ENCODE data around the gene ESRRB. TPM values are rescaled to one million over a fixed set of nuclear protein-coding genes. Genes with fewer than 3 reads are reported as not detected.

Gene ESRRB
- total RNA-seq, 1 experiment from 2014 or later, result 0.04 TPM

GRCh38 chr14:76450476-76450875 is 74.5 kb downstream of the ESRRB start:
- DNase-seq (ENCODE audit: low spot score), result no peak

GRCh38 chr14:76456200-76456599 is 80.3 kb downstream of the ESRRB start:
- peak; percentile 41 for DNase-seq (ENCODE audit: low spot score)

GRCh38 chr14:76456891-76457586 is 81.1 kb downstream of the ESRRB start:
- no peak for DNase-seq (ENCODE audit: low spot score)

- DNase-seq (ENCODE audit: low spot score), result no peak
These were observed 81.9 kb downstream of the ESRRB start for GRCh38 chr14:76457841-76458240.

DNA sequence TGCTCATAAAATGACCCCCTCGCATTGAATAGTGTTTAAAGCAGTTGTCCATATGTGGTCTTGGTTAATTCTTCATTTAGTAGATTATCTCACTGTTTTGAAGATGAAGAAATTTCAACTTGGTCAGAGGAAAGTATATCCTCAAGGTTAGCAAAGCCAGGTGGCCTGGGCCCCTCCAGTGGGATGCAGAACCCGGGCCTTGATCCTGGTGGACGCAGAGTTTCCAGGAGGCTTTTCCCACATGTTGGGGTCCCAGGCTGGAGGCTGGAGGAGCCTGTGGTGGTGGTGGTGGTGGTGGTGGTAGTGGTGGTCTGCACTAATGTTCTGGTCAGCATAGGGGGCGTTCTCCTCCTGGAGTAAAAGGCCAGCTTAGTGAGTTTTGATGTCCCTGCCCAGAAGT is 85.9 kb downstream of the ESRRB start:
- DNase-seq (ENCODE audit: low spot score), result no peak

DNA sequence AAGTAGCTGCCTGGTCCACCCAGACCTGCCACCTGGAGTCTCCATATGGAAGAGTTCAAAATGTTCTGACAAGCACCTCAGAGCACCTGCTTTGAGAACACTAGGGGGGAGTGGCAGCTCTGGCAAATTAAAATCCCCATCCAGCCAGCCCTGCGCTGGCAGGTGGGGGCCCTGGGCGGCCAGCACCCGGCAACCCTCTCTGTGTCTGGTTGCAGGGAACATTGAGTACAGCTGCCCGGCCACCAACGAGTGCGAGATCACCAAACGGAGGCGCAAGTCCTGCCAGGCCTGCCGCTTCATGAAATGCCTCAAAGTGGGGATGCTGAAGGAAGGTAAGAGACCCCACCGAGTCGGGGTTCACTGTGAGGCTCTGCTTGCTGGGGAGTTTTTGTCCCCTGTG is 86.4 kb downstream of the ESRRB start:
- no peak for DNase-seq (ENCODE audit: low spot score)

DNA sequence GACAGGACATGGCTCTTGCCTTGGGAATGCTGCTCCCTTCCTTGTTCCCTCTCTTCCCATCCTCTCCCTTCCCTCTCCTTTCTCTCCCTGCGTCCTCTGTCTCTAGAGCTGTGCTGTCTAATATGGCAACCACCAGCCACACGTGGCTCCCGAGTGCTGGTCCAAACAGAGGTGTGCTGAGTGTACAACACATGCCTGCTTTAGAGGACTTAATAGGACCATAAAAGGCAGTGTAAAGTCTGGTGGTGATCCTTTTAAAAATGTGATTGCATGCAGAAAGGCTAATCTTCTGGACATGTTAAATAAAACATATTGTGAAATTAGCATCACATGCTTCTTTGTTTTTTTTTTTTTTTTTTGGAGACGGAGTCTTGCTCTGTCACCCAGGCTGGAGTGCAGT is 87.2 kb downstream of the ESRRB start:
- DNase-seq (ENCODE audit: low spot score), result peak; percentile 23

DNA sequence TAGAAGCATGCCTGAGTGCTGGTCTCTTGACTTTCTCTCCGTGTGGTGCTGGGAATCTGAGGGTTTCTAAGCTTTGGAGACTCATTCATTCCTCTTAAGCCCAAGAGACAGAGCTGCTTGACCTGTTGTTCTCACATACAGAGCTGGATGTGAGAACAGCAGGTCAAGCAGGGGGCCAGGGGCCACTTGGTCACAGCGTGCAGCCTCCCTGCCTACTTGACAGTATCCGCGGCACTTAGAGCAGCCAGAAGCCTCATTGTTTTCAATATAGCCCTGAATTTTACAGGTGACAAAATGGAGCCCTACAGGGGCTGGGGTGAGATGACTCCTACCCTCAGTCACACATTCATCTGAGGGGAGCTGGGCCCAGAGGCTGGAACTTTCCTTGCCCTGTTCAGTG is 88.9 kb downstream of the ESRRB start:
- DNase-seq (ENCODE audit: low spot score), result no peak

DNA sequence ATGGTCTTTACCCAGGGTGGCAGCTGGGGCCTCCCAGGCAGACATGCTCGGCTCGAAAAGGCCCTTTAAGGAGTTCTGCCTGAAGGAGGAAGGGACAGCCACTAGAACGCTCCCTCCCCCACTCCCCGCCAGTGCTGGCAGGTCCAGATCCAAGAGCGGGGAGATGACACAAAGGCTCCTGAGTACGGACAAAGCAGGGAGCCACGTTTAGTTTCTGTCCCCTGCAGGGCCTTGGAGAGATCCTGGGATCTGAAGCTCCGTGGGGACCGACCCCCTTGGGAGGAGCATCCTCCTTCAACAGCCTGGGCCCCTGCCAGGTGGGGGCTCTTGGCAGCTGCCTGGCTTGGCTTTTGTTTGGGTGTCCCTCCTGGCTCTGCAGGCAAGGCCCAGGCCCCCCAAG is 89.7 kb downstream of the ESRRB start:
- DNase-seq (ENCODE audit: low spot score), result no peak

DNA sequence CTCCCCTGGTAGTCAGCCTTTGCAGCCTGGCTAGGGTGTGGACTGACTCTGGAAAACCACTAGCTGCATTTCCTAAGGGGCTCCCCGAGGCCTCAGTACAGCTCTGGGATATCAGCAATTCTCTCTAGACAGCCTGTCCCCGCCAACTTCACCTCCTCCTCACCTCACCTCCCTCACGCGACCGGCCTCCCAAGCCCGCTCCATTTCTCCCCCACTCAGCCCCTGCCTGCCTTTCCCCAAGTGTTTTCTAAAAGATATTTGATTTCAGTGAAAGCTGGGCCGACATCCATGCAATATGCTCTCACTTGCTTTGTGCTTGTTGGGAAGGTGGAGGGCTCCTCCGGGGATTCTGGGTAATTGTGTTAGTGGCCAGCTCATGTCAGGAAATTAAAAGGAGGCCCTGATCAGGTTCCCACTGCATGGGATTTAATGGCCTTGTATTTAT is 91.8 kb downstream of the ESRRB start:
- no peak for DNase-seq (ENCODE audit: low spot score)

DNA sequence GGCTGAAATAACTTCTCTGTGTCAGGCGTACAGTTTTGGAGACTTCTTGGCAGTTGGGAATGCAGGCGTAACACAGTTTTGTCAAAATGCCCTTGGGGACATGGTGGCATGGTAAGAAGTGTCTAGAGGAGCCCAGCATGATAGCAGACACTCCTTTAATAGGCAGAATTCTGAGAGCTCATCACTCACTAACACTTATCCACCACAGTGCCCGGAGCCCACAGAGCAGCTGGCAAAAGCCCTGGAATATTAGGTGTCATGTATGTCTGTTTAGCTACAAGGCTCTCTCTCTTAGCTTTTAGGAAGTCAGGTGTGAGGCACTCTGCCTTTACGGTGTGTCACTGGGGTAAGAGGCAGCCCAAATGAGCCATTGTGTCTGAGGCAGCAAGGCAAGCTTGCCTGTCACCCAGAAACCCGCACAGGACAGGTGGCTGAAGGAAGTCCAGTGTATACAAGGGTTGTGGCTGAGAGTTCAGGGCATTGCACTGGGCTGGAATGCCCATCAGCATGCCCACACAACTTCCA is 96.3 kb downstream of the ESRRB start:
- DNase-seq (ENCODE audit: low spot score), result no peak

DNA sequence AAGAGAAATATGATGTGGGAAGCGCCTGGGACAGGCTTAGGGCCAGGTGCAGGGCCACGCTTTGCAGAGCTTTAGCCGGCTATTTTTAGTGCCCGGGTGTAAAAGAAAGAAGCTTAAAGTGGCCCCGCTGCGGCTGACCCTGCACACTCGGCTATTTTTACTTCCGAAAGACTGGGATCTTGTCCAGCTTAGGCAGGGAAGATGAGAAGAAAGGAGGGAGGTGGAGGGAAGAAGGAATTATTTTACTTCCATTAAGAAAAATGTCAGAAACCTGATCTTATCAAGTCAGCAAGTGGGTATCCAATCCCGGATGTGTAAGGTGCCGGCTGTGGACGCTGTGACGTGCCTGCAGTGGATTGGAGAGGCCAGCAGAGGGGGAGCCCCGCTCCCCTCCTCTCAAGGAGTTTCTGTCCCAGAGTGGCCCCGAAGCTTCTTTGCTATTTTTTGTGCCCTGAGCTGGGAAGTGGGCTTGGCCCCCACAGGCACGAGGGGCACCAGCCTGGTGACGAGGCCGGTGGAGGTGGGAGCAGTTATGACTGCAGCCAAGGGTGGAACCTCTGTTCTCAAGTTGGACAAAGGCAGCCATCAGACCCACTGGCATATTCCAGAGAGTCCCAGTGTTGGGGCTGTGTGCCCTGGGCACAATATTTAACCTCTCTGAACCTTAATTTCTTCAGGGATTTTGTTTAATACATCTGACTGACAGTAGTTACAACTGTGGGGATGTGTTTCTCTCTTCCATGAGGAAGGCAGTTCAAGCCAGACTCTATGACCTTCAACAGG is 97.7 kb downstream of the ESRRB start:
- DNase-seq (ENCODE audit: low spot score), result no peak

DNA sequence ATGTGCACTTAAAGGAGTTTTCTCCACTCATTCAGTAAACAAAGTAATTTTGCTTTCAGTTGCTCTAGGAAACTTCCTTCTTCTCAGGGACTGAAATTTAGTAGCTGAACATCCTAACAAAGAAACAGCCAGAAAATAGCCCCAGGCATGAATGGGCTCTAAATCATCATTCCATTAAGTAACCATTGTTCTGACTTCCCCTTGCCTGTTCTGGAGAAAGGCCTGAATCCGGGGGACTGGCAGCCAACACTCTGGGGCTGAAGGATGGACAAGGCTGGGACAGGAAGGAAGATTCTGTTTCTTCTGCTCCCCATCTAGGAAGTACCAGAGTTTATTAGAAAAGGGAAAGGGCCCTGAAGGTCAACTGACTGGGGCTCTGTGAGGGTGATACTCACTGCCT is 104.5 kb downstream of the ESRRB start:
- no peak for DNase-seq (ENCODE audit: low spot score)

DNA sequence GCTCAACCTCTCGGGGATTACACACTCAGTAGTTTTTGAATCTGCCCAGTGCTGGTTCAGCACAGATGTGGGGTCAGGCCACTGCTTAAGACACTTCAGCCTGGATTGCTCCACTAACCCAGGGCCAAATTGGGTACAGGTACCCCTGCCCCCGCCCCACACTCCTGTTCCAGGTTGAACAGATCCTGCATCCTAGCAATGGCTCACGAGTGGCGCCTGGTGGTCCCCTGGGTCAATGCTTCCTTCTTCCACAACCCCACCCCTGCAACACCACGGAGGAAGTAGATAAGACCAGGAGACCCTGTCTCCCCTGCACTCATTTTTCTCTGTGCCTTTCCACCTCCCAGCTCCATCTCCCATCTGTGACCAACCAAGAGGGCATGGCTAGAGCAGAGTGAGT is 108.4 kb downstream of the ESRRB start:
- DNase-seq (ENCODE audit: low spot score), result no peak

DNA sequence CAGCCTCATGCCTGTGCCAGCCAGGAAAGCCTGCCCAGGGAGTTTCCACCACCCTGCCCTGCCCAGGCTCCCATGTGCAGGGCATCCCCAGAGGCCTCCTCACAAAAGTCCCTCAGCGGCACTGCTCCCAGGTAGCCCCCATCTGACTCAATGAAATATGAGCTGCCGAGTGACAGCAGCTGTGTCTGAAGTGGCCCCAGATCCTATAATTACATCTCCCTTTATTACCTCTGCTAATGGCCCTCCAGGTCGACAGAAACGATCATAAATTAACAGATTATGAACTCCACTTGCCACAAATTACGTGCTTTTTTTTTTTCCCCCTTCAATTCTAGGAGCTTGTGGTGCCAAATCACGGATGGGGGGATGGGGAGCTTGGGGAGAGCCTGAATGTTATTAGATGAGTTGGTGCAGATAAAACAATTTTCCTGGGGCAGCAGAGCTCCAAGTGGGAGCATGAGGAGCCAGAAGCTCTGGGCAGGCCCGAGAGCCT is 110.4 kb downstream of the ESRRB start:
- no peak for DNase-seq (ENCODE audit: low spot score)

GRCh38 chr14:76488551-76488950 is 112.6 kb downstream of the ESRRB start:
- no peak for DNase-seq (ENCODE audit: low spot score)

GRCh38 chr14:76489667-76490066 is 113.7 kb downstream of the ESRRB start:
- no peak for DNase-seq (ENCODE audit: low spot score)

GRCh38 chr14:76490111-76490510 is 114.2 kb downstream of the ESRRB start:
- DNase-seq (ENCODE audit: low spot score), result no peak

GRCh38 chr14:76490735-76491134 is 114.8 kb downstream of the ESRRB start:
- DNase-seq (ENCODE audit: low spot score), result no peak

- no peak for DNase-seq (ENCODE audit: low spot score)
These were observed 115.4 kb downstream of the ESRRB start for GRCh38 chr14:76491172-76491930.

- no peak for DNase-seq (ENCODE audit: low spot score)
These were observed 120.0 kb downstream of the ESRRB start for GRCh38 chr14:76495983-76496382.

GRCh38 chr14:76496595-76496994 is 120.7 kb downstream of the ESRRB start:
- DNase-seq (ENCODE audit: low spot score), result no peak
